Measurements from ENCODE around the gene DDIT3.
A peak's percentile ranks its signal among the peaks of the same experiment; 100 is the strongest.
"Not testable (repeated sequence)": the region's sequence is repeated elsewhere in the genome, so short reads cannot be mapped to it uniquely, and the experiment has no call there.

Gene DDIT3

DNA sequence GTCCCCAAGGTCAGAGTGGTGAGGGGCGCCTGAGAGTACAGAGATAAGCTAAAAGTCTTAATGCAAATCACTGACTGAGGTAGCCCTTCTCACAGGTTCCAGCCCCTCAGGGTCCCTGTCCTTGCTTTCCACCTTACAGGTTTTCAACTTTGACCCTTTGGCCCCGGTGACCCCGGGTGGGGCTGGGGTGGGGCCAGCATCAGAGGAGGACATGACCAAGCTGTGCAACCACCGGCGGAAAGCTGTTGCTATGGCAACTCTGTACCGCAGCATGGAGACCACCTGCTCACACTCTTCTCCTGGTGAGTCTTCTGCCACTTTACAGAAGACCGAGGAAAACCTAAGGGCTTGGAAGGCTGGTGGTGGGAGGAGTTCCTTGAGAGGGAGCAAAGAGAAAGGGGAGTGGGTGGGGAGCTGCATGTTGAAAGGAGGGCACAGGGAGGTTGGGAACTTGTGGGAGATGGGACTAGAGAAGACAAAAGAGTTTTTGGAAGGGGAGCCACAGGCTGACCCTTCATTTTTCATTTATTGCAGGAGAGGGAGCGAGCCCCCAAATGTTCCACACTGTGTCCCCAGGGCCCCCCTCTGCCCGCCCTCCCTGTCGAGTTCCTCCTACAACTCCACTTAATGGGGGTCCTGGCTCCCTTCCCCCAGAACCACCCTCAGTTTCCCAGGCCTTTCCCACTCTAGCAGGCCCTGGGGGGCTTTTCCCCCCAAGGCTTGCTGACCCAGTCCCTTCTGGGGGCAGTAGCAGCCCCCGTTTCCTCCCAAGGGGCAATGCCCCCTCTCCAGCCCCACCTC, 4.7 kb upstream of the DDIT3 start:
- no peak for DNase-seq

DNA sequence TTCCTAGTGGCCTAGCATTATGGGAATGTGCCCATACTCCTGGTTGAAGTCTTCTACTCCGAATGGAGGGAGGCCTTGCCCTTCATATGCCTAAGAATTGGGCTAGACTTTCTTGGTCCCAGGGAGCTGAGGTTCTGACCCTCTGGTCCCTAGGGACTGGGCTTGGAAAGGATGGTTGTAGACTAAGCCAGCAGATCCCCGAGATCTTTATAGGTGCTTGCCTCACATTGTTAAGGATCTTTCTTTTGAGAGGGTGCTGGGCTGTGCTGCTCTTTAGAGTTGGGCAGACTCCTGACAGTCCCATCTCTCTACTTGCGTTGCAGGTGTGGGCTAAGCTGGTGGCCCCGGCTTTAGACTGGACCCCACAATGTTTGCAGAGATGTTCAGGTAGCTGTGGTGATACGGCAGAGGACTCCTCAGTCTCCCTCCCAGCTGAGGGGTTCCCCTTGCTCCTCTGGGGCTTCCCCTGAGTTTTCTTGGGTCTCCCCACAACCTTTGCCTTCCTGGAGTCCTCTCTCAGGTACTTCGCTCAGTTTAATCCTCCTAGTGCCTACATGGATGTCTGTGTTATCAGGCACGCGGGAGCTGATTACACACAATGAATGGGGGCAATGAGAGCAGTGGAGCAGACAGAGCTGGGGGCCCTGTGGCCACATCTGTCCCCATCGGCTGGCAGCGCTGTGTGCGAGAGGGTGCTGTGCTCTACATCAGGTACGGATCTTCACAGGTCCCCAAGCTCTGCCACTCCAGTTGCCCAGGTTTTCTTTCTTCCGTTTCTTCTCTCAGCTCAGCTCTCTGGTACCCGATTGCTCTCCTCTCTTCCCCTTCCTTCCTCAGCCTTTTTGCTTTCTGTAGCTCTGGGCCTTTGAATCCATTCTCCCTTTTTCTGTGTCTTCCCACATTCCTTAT, 3.6 kb upstream of the DDIT3 start:
- no peak for DNase-seq

DNA sequence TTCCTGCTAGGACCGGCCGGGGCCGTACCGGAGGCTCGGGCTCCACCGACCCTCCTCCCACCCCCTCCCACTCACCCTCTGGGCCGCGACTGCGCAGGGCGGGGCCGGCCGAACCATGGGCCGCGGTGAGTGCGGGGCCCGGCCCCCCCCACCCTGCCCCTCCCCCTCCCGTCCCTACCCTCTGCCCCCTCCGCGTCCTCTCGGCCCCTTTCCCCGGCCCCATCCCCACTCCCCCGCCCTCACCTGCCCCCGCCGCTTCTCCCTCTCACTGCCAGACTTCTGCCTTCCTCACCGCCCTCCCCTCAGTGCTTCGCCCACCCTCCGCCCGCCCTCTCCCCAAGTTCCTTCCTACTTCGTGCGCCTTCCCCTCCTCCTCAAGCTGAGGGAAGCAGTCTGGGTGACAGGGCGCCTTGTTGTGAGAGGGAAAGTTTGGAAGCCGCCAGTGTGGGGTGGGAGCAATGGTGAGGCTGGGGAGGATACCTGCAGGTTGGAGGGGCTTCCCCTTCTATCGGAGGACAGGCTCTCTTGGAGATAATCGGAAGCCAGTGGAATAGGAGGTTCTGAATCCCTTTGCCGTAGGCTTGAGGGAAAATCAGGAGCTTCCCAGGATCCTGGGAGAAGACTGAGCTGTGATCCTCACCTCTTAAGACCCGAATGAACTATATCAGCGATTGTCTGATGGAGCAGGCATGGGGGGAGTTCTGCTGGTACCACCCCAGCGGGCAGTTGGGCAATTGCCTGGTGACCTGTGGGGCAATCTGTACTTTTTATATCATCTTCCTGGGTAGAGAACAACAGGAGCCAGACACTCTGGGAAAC, 2.8 kb upstream of the DDIT3 start:
- DNase-seq: peak; percentile 19

- peak; percentile 93 for DNase-seq
These were observed 1.9 kb upstream of the DDIT3 start, which contains the start of gene MBD6 for GRCh38 chr12:57522011-57522886. Gene MBD6 (plus strand): TSS chr12:57522824. CDS start chr12:57524304, 1,480 bp downstream.

DNA sequence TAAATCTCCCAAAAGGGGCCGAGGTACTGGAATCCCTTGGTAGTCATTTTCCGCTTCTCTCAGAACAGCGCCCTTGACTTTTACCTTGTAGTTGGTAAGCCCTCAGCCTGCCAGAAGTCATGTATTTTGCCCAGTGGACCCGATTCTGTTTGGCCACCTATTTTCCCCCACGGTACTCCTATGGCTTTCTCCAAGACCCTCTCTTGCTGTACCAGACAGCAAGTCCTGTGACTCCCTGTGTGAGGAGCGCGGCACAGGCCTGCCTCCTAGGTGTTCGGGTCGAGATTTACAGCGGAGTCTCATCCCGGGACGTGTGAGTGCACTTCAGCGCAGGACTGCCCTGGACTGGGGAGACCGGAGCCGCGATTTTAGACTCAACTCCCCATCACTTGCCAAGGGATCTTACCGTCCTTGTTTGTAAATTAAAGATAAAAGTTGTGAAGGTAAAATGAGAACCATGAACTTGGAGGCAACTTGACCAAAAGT, 1.3 kb upstream of the DDIT3 start:
- no peak for DNase-seq

DNA sequence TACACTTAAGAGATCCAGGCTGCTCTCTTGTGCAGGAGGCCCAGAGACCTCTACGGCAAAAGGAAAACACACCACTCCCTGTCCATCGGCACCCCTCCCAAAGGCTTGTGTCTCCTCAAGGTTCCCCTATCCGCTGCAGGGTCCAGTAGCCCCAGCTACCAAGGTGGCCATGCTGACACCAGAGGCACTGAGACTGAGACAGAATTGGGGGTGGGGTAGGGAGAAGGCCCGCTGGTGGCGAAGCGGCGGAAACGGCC, 590 bp downstream of the DDIT3 start:
- DNase-seq: peak; percentile 23

GRCh38 chr12:57518920-57519795, 1.2 kb downstream of the DDIT3 start:
- DNase-seq: no peak

- DNase-seq: no peak
These were observed 2.0 kb downstream of the DDIT3 start for GRCh38 chr12:57518176-57518919.

DNA sequence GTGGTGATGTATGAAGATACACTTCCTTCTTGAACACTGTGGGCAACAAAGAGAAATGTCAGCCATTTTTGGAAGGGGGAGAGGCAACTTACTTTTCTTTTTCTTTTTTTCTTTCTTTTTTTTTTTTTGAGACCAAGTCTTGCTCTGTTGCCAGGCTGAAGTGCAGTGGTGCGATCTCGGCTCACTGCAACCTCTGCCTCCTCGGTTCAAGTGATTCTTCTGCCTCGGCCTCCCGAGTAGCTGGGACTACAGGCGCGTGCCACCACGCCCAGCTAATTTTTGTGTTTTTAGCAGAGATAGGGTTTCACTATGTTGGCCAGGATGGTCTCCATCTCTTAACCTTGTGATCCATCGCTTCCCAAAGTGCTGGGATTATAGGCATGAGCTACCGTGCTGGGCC, 2.6 kb downstream of the DDIT3 start:
- DNase-seq: not testable (repeated sequence)

GRCh38 chr12:57517187-57517586, 3.1 kb downstream of the DDIT3 start:
- no peak for DNase-seq

GRCh38 chr12:57516617-57517153, 3.6 kb downstream of the DDIT3 start:
- DNase-seq: no peak

DNA sequence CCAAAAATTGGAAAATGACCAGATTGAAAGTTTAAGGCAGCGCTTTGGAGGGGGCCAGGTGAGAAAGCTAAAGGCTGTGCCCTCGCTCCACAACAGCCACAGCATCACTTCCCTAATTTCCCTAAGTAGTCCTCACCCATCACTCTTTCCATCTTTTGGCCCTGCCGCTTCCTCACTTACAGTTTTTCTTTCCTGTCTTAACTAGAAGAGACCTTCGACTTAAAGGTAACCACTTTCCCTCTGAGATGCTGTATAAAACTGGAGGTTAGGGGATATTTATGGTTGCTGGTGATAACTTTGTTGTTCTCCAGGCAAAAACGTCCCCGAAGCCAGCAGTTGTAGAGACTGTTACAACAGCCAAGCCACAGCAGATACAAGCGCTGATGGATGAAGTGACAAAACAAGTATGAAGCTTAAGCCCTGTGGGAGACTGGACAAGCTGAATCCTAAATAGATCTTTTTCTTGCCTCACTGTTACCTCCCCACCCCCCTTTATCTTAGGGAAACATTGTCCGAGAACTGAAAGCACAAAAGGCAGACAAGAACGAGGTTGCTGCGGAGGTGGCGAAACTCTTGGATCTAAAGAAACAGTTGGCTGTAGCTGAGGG, 4.3 kb downstream of the DDIT3 start:
- no peak for DNase-seq

- no peak for DNase-seq
These were observed 4.8 kb downstream of the DDIT3 start for GRCh38 chr12:57515408-57515933.

GRCh38 chr12:57514720-57515407, 5.5 kb downstream of the DDIT3 start:
- peak; percentile 75 for DNase-seq

DNA sequence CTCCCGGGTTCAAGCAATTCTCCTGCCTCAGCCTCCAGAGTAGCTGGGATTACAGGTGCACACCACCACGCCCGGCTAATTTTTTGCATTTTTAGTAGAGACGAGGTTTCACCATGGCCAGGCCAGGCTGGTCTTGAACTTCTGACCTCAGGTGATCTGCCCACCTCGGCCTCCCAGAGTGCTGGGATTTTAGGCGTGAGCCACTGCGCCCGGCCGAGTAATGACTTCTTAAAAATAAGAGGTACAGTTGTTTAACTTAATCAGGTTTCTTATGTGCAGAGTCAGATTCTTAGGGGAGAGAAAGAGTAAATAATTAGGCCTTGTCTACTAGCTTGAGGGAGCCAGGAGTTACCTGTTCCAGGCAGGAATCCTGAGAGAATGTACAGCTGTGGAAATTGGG, 6.1 kb downstream of the DDIT3 start:
- not testable (repeated sequence) for DNase-seq

DNA sequence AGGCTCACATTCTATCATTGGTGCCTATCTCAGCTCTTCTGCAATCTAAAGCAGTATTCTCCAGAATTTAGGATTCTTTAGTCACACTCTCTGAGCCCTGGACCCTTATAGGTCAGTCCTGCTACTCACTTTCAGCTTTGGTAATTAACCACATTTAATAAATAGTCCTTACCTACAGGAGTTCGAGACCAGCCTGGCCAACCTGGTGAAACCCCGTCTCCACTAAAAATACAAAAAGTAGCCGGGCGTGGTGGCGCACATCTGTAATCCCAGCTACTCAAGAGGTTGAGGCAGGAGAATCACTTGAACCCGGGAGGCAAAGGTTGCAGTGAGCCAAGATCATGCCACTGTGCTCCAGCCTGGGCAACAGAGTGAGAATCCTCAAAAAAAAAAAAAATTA, 6.6 kb downstream of the DDIT3 start:
- DNase-seq: not testable (repeated sequence)

DNA sequence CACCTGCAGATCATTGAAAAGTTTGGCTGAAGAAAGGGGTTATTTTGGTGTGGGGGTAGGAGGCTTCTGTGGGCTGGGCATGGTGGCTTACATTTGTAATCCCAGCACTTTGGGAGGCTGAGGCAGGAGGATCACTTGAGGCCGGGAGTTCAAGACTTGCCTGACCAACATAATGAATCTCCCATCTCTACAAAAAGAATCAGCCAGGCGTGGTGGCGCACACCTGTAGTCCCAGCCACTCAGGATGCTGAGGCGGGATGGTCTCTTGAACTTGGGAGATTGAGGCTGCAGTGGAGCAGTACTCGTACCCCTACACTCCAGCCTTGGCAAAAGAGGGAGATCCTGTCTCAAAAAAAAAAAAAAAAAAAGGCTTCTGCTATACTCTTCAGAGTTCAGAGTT, 7.0 kb downstream of the DDIT3 start:
- DNase-seq: no peak

DNA sequence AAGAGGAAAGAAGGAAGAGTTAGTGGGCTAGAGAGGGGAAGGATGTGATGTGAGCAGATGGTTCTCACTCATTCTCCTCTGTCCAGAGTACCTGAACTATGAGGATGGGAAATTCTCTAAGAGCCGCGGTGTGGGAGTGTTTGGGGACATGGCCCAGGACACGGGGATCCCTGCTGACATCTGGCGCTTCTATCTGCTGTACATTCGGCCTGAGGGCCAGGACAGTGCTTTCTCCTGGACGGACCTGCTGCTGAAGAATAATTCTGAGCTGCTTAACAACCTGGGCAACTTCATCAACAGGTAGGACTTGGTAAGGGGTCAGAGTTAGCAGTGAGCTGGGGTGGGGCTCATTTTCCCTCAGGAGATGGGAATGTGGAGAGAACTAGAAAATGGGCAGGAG, 7.6 kb downstream of the DDIT3 start:
- no peak for DNase-seq

All from COR-L47 (cell line).